G401.6 (cell line): ENCODE measurements around the gene APP.
"Not testable (repeated sequence)": the region's sequence is repeated elsewhere in the genome, so short reads cannot be mapped to it uniquely, and the experiment has no call there.

Experiments
- FAIRE-seq: peaks from 2 replicates; lab custom pipeline; 2012; peaks lifted over from hg19 to GRCh38; lab: Jason Lieb, UNC

The APP gene

GRCh38 chr21:25934771-25935224 is 235.8 kb downstream of the APP start:
- no peak for FAIRE-seq

GRCh38 chr21:25934130-25934529 is 236.4 kb downstream of the APP start:
- no peak for FAIRE-seq

DNA sequence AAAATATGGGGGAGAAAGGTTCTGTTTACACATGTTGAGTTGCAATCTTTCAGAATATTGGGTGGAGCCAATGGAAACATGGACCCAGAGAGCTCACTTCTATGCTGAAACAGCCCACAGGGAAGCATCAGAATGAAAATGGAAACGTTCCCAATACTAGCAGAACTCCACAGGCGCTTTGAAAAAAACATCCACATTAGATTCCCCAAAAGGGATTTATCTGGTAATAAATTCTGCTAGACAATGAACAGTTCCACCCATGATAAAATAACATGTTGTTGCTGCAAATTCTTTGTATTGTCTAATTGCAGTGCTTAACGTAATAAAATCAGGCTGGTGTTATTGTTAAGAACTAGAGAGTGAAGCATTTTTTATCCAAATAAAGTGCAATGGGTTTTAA is 238.8 kb downstream of the APP start:
- no peak for FAIRE-seq

DNA sequence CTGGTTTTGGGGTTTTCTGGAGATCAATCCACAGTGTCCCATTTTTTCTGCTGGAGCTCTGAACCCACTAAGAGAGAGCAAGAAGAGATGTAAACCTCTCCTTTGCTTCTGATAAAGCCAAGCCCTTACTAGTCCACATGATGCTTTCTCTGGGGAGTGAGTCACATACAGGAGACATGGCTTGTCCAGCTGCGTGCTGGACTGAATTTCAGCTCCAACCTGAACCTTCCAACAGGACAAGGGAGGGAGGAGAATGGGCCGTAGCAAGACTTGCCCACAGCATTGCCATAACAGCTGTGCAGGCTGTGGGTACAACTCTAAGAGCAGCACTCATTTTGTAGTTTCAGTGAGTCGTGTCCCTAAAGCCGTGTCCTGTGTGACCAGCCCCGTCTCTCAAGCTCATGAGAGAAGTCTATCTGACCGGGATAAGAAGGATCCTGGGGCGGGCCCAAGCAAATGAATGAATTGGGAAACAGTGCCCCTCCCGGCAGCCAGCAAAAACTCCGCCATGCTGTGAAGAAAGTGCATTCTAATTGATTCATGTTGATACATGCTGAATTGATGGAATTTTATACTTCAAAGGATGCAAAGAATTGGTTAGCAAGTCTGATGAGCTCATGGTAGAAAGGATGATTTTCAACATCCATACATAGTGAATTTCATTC is 240.6 kb downstream of the APP start:
- no peak for FAIRE-seq

- no peak for FAIRE-seq
Measured at GRCh38 chr21:25927195-25927880, 243.2 kb downstream of the APP start.

GRCh38 chr21:25925936-25926335 is 244.6 kb downstream of the APP start:
- no peak for FAIRE-seq

DNA sequence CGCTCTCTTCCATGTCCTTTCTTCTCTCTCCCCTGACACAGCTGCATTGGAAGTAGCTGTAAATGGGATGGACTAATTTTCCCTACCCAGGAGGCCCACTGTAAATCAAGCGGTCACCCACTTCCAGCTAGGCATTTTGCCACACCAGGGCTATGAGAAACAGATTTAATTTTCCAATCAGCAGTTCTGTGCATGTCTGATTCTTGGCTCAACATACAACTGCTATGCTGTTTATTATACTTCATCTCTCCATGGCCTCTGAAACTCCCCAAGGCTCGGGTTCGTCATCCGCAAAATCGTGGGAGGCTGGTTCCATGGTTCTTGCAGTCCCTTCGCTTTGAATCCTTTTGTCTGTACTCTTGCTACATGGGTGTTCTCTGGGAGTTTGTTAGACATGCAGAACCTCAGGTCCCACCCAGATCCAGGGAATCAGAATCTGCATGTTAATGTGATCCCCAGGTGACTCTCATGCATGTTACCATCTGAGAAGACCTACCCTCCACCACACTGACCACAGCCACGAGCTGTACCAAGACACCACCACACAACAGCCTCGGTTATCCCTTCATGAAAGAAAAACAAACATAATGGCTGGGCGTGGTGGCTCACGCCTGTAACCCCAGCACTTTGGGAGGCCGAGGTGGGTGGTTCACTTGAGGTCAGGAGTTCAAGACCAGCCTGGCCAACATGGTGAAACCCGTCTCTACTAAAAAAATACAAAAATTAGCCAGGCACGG is 245.3 kb downstream of the APP start:
- FAIRE-seq: no peak

GRCh38 chr21:25918152-25918551 is 252.4 kb downstream of the APP start:
- FAIRE-seq: not testable (repeated sequence)

GRCh38 chr21:25916226-25916625 is 254.3 kb downstream of the APP start:
- FAIRE-seq: no peak

DNA sequence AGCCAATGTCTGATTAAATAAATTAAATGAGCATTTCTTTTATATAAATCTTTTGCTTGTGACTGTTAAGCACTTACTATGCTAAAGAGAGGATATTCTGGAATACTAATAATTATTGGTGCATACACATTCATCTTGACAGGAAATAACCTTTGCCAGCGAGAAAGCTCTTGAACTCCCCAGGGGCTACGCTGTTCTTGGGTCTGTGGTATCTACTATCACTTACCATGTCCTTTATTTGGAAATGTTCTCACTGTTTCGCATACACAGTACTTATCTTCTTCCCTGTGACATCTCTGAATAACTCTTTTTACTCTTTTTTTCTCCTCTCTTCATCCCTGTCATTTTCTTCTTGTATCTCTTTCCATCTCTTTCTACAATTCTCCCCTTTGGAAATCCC is 257.1 kb downstream of the APP start:
- no peak for FAIRE-seq

GRCh38 chr21:25912402-25912746 is 258.2 kb downstream of the APP start:
- FAIRE-seq: no peak

- no peak for FAIRE-seq
Measured at GRCh38 chr21:25911730-25912401, 258.7 kb downstream of the APP start.

- no peak for FAIRE-seq
Measured at GRCh38 chr21:25910809-25911208, 259.8 kb downstream of the APP start.

DNA sequence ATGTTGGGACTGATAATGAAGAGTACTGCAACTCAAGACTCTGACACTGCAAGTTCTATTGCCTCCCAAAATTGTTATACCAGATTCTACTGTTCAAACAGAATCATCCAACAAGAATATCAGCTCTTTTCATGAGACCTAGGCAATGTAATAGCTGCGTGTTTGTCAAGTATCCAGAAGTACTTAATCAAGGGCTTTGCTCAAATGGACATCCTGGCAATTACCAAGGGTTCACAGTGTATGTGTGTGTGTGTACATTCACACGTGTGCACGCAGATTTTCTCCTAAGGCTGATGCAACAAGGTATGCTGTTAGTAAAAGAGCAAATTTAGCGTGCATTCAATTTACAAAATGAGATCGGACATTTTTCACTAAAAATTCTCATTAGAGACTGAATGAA is 261.2 kb downstream of the APP start:
- no peak for FAIRE-seq

- no peak for FAIRE-seq
Measured at GRCh38 chr21:25908495-25908894, 262.1 kb downstream of the APP start.

GRCh38 chr21:25907573-25908275 is 262.8 kb downstream of the APP start:
- FAIRE-seq: no peak

GRCh38 chr21:25906587-25906986 is 264.0 kb downstream of the APP start:
- no peak for FAIRE-seq

GRCh38 chr21:25905126-25905525 is 265.4 kb downstream of the APP start:
- no peak for FAIRE-seq

DNA sequence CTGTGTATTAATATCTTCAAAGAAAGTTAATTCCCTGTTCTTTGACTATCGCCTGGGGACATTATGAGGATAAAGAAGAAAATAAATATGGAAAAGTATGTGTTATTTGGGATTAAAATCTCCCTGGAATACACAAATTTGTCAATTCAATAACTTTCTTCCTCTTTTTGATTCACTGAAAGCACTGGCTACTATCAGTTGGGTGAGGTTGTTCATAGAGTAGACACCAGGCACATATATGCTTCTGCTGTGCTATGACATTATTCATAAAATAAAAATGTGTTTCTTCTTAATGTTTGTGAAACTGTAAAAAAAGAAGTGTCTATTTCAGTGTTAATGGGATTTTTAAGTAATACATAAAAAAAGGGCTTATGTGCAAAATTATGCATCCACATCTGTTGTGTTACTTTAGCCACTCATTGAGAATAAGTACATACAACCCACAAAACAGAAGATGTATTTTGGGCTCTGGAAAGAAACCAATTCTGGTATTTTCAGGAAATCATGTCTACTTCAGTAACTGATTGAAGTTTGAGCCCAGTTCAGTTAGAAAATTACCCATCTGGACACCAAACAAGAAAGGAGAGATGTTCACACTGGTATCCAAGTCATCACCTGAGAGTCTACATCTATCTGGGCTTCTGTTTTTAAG is 266.4 kb downstream of the APP start:
- no peak for FAIRE-seq

- no peak for FAIRE-seq
Measured at GRCh38 chr21:25903607-25904006, 267.0 kb downstream of the APP start.

- no peak for FAIRE-seq
Measured at GRCh38 chr21:25901330-25901979, 269.1 kb downstream of the APP start.
